Endometrial microvascular endothelial cells (primary cell): Measurements from ENCODE around the gene CUX1. TPM values are rescaled to one million over a fixed set of nuclear protein-coding genes. Genes with fewer than 3 reads are reported as not detected.
"Not testable (repeated sequence)": the region's sequence is repeated elsewhere in the genome, so short reads cannot be mapped to it uniquely, and the experiment has no call there.

Experiments
- in situ Hi-C: cut with HindIII; loops from 2 replicates; pipeline ENCODE4 v1.10.0; 2017; ENCODE audit warnings: low sequenced_read_pairs, low pct_unique_long_range_greater_than_20kb; ENCODE audit errors: inconsistent ontology term
- total RNA-seq: library from RNA; depleted of rRNA; stranded (reverse); fragments of >200 nt; gene quantifications from one replicate; pipeline ENCODE4 v1.2.3, GENCODE V29; 2015; ENCODE audit errors: inconsistent ontology term

CUX1 gene
- total RNA-seq, 1 donor from 2014 or later = 14.9 TPM

DNA sequence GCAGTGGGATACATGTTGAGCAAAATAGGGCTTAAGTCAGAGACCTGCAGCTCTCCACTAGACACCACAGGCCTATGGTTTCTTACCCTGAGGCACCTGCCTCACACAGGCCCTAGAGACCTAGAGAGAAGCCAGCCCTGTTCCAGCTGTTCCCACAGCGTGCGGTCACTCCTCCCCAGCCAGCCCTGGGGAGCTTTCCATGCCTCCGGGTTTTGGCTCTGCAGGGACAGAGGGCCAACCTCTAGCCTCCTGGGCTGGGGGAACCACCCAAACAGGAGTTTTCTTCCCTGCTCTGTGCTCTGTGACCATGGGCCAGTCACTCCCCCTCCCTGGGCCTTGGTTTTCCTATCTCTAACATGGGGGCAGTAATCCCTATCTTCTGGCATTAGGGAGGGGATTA lies 502.2 kb downstream of the CUX1 start:
- in situ Hi-C loops = no loop called here

DNA sequence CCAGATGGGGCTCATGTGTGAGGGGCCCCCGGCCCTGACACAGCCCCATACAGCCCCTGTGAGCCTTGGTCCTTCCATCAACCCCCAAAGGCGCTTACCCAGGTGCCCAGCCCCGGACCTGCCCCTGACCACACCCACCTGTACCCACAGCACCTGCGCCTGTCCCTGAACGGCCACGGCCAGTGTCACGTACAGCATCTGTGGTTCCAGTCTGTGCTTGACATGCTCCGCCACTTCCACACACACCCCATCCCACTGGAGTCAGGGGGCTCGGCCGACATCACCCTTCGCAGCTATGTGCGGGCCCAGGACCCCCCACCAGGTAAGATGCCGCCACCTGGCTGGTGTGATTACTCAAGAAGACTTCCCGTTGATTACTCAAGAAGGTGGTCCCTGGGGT lies 502.8 kb downstream of the CUX1 start:
- in situ Hi-C loops = no loop called here

DNA sequence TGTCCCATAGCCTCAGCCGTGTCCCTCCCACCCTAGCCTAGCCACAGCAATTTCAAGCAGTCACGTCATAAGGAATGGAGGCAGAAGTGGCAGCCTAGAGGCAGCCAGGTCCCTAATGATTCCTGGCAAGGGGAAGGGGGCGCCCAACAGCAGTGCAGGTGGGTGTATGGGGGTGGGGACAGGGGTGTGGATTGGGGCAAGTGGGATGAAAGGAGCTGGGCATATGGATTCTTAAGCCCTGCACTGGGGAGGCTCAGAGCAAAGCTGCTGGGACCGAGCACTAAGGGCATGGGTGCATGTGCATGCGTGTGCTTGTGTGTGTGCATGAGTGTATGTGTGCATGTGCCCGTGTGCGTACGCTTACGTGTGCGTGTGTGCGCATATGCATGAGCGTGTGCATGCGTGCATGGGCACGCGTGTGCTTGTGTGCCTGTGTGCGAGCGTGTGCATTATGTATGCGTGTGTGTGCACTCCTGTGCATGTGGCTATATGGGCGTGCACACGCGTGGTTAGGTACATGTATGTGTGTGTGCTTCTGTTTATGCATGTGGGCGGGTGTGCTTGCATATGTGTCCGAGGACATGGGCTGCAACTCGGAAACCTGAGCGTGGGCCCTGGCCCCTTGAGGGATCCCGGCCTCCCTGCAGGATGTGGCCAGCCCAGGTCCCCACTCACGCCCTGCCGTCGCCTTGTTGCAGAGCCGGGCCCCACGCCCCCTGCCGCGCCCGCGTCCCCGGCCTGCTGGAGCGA lies 503.4 kb downstream of the CUX1 start:
- in situ Hi-C loops = no loop called here

DNA sequence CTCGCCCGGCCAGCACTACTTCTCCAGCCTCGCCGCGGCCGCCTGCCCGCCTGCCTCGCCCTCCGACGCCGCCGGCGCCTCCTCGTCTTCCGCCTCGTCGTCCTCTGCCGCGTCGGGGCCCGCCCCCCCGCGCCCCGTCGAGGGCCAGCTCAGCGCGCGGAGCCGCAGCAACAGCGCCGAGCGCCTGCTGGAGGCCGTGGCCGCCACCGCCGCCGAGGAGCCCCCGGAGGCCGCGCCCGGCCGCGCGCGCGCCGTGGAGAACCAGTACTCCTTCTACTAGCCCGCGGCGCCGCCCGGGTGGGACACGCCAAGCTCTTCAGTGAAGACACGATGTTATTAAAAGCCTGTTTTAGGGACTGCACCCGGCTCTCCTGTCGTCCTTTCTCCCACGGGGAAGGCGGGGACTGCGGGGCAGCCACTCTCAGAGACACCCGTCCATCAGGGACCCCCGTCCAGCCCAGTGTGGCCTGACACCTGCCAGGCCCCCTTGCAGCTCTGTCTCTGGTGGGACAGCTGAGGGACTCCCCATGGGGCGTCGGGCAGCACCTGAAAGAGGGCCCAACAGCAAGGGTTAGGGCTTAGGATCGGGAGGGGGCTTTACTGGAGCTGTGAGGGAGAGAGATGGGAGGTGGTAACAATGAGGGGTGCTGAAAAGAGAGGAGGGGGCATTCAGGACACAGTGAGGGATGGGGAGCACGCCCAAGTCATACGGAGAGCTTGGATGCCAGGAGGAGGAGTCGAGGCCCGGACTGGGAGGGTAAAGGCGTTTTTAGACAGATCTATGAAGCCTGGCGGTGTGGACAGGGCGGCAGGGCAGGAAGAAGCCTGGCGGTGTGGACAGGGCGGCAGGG lies 504.1 kb downstream of the CUX1 start:
- in situ Hi-C loops = no loop called here

DNA sequence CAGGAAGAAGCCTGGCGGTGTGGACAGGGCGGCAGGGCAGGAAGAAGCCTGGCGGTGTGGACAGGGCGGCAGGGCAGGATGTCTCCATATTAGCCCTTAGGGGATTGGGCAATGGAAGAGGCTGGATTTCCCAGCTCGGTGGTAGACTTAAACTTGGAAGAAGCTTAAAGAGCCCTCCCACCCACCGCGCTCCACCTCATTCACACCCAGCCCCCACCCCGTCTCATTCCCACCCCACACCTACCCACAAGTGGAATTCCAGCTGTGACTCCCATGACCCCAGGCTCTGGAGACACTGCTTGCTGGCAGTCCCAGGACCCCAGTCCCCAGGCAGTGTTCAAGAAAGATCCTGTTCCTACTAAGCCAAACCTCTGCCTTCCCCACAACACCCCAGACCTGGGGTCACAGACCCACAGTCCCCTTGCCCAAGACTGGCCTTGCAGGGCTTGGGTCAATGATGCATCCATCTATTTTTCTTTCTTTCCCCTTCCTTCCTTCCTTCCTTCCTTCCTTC lies 504.8 kb downstream of the CUX1 start:
- in situ Hi-C loops = no loop called here

DNA sequence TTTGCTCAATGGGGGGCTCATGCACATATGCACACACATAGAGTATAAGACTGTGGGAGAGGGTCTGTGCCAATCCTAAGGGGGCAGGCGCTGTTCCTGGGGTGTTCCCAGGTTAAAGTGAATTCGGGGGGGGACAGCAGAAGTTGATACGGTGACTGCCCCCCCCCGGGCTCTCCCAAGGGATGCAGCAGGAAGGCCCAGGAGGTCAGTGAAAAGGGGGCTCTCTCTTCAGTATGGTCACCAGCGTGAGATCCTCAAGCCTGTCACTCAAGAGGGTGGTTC lies 506.4 kb downstream of the CUX1 start:
- in situ Hi-C loops = no loop called here

DNA sequence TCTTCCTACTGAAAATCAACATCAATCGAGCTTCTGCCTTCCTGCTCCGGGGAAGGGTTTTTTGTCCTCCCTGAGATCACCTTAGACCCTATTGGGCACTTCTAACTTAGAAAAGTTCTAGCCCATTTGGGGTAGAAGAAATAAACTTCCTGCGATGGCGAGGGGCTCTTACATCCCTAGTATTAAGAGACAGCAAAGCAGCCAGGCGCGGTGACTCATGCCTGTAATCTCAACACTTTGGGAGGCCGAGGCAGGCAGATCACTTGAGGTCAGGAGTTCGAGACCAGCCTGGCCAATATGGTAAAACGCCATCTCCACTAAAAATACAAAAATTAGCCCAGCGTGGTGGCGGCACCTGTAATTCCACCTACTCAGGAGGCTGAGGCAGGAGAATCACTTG lies 507.7 kb downstream of the CUX1 start:
- in situ Hi-C loops = not testable (repeated sequence)

DNA sequence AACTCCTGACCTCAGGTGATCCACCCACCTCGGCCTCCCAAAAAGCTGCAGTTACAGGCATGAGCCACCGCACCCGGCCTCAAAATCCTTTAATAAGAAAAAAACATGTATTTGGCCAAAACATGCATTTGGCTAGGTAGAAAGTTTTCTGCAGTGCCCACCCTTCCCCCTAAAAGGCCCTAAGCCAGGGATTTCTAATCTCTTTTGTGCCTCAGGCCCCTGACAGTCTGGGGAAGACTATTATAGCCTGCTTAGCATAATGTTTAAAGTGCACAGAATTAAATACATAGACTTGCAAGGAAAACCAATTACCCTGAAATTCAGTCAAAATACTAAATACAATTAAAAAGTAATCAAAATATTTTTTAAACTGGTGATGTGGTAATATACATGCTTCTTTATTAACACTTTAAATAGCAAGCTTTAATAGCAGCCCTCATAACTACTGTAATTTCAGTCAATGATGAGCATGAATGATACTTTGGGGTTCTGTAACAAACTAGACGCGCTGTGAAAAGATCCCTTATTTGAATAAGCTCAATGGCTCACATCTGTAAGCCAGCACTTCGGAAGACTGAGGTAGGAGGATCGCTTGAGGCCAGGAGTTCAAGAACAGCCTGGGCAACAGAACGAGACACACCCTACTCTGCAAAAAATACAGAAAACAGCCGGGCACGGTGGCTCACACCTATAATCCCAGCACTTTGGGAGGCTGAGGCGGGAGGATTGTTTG lies 508.9 kb downstream of the CUX1 start:
- in situ Hi-C loops = no loop called here

DNA sequence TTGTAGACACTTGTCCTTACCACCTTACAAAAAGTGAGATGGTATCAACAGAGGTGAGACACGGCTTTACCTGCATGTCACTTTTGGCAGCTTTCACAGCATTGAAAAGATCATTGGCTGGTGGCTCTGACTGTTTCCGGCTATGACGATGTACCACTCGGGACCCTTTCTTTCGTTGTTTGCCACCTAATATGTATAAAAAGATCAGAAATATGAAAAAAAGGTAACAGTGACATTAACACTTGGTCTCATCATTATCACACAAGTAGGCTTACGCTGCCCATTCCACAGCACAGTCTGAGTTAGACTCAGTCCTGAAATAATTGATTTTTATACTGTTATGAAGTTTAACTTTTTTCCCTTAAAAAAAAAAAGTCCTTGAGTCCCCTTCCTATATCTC lies 509.8 kb downstream of the CUX1 start:
- in situ Hi-C loops = not testable (repeated sequence)

DNA sequence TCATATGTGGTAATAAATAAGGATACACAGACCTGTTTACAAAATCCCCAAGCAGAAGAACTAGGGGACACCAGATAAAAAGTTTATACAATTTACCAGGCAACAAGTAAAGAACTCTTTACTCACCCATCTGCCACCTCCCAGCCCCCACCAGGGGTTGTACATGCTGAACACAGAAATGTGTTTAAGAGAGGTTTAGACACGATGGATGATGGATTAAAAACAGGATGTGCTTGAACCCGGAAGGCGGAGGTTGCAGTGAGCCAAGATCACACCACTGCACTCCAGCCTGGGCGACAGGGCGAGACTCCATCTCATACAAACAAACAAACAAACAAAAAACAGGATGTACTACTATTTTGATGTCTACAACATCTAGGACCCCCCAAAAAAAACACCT lies 511.4 kb downstream of the CUX1 start:
- in situ Hi-C loops = not testable (repeated sequence)

DNA sequence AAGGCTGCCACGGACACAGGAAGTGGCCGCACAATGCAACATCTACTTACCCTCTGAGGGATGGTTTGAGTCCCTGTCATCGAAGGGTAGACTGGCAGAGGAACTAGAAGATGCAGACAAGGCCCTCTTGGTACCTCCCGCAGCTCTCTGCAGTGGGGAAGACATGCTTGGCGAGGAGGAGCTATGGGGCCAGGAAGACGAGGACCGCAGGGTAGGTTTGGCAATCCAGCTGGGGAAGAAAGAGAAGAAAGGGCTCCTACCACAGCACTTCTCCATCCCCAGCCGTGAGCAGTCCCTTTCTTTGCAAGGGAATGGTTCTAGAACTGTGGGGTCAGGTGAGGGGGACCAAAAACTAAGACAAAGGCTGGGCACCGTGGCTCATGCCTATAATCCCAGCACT lies 511.9 kb downstream of the CUX1 start:
- in situ Hi-C loops = not testable (repeated sequence)

DNA sequence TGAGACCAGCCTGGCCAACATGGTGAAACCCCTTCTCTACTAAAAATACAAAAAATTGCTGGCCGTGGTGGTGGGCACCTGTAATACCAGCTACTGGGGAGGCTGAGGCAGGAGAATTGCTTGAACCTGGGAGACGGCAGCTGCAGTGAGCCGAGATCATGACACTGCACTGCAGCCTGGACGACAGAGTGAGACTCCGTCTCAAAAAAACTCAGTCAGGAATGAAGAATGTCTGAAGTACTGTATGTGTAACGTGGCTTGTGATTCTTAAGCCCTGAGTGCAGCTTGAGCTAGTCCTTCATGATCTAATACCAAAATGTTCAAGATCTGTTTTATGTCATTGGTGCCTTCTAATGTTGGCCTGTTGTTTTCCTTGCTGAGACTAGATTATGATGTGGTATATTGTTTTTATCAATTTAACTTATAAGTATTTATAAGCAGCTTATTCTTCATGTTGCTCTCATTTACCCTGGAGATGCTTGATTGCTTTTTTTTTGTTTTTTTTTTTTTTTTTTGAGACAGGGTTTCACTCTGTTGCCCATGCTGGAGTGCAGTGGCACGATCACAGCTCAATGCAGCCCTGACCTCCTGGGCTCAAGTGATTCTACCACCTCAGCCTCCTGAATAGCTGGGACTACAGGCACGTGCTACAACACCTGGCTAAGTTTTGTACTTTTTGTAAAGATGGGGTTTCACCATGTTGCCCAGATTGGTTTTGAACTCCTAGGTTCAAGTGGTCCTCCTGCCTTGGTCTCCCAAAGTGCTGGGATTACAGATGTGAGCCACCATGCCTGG lies 513.4 kb downstream of the CUX1 start:
- in situ Hi-C loops = not testable (repeated sequence)

Other genes starting within 250 kb of the CUX1 start
- gene MYL10, start 188.3 kb upstream of the CUX1 start, total RNA-seq = not detected